ENCODE data around the gene KLHL21. TPM values are rescaled to one million over a fixed set of nuclear protein-coding genes. Genes with fewer than 3 reads are reported as not detected.
A peak's percentile ranks its signal among the peaks of the same experiment; 100 is the strongest.

Gene KLHL21
- total and polyA plus RNA-seq, 9 of the 15 experiments (the other 6 are each of a cell fraction or from before 2014, with no cell fraction given), result 2.1 to 42.1 (median 17.5) TPM

GRCh38 chr1:6624710-6625583 is 22.3 kb upstream of the KLHL21 start, which contains the start of gene THAP3 (continued):
- TF ChIP-seq ZNF609 (CRISPR knock-in tag; IDR thresholded peaks at IDR 0.05; ENCODE audit: borderline replicate concordance), result no peak
- peak; percentile 84 for TF ChIP-seq POLR2B (IDR thresholded peaks at IDR 0.05; ENCODE audit: low read depth, partially characterized antibody)
- peak; percentile 46; the same call in 1 of the 2 replicates for TF ChIP-seq PRMT5 (CRISPR knock-in tag; IDR thresholded peaks at IDR 0.05)
- no peak for TF ChIP-seq CUX1 (CRISPR knock-in tag; IDR thresholded peaks at IDR 0.05)
- TF ChIP-seq ZFX (CRISPR knock-in tag; IDR thresholded peaks at IDR 0.05), result peak; percentile 97
- TF ChIP-seq NFIX (CRISPR knock-in tag; IDR thresholded peaks at IDR 0.05; ENCODE audit: low read depth), result peak; percentile 26; the same call in 1 of the 2 replicates
- no peak for TF ChIP-seq ZBTB5 (IDR thresholded peaks at IDR 0.05)
- no peak for TF ChIP-seq ZKSCAN1 (IDR thresholded peaks at IDR 0.05; ENCODE audit: low read depth, low read length)
- TF ChIP-seq NELFE (IDR thresholded peaks at IDR 0.05; ENCODE audit: insufficient read depth, insufficient read length), result no peak
- peak; percentile 4; the same call in 1 of the 2 replicates for TF ChIP-seq BHLHE40 (IDR thresholded peaks at IDR 0.05; ENCODE audit: low read length)
- 0 out of 2 replicates have a peak, but pooled peaks have one; percentile 22 for TF ChIP-seq ZBTB43 (CRISPR knock-in tag; IDR thresholded peaks at IDR 0.05)
- no peak for TF ChIP-seq HDAC6 (IDR thresholded peaks at IDR 0.05; ENCODE audit: low read depth, low read length)
